Frontal cortex (tissue), 4 donors: ENCODE results near the gene ATG7. TPM values are rescaled to one million over a fixed set of nuclear protein-coding genes. Genes with fewer than 3 reads are reported as not detected.

ENCODE experiments used
- DNase-seq, 2 donors: peaks; one replicate each; pipeline ENCODE4 v3.0.0; 2012; ENCODE audit warnings: low spot score in 2 of 2
- FAIRE-seq: peaks from 2 replicates; lab custom pipeline; 2012; peaks lifted over from hg19 to GRCh38; lab: Jason Lieb, UNC
- total RNA-seq: library from RNA; depleted of rRNA; stranded (reverse); fragments of >200 nt; gene quantifications from one replicate; pipeline ENCODE4 v1.2.3, GENCODE V29; 2014
- donor health status: control.
- donor health status: control.
- donor health status: control.

Gene ATG7
- total RNA-seq, 1 donor from 2014 or later = 19.2 TPM

- FAIRE-seq (no peak), DNase-seq (no peak)
These were observed 269.4 kb downstream of the ATG7 start for GRCh38 chr3:11541321-11542303.

- no peak for DNase-seq
- no peak for FAIRE-seq
These were observed 270.4 kb downstream of the ATG7 start for GRCh38 chr3:11542551-11542950.

- no peak for DNase-seq
- FAIRE-seq = no peak
These were observed 271.1 kb downstream of the ATG7 start for GRCh38 chr3:11543141-11543947.

GRCh38 chr3:11543948-11544387 is 271.8 kb downstream of the ATG7 start:
- no peak for DNase-seq
- FAIRE-seq = no peak

- DNase-seq = no peak
- no peak for FAIRE-seq
These were observed 272.4 kb downstream of the ATG7 start for GRCh38 chr3:11544412-11545181.

- DNase-seq = no peak
- no peak for FAIRE-seq
These were observed 273.1 kb downstream of the ATG7 start for GRCh38 chr3:11545186-11545851.

GRCh38 chr3:11546657-11547302 is 274.6 kb downstream of the ATG7 start:
- no peak for DNase-seq
- no peak for FAIRE-seq

- FAIRE-seq = no peak
These were observed 275.3 kb downstream of the ATG7 start for GRCh38 chr3:11547498-11547897.

GRCh38 chr3:11548721-11549131 is 276.5 kb downstream of the ATG7 start:
- DNase-seq (no peak), FAIRE-seq (no peak)

More at GRCh38 chr3:11547498-11547897, 275.3 kb downstream of the ATG7 start:
- no peak for DNase-seq

GRCh38 chr3:11549580-11550140 is 277.5 kb downstream of the ATG7 start:
- no peak for FAIRE-seq
- no peak for DNase-seq

GRCh38 chr3:11551036-11551435 is 278.8 kb downstream of the ATG7 start:
- DNase-seq = no peak
- FAIRE-seq = no peak

- no peak for FAIRE-seq
- no peak for DNase-seq
These were observed 280.4 kb downstream of the ATG7 start for GRCh38 chr3:11552289-11553264.

- DNase-seq (no peak), FAIRE-seq (no peak)
These were observed 281.4 kb downstream of the ATG7 start for GRCh38 chr3:11553436-11554235.

GRCh38 chr3:11554236-11554610 is 282.0 kb downstream of the ATG7 start:
- no peak for DNase-seq
- no peak for FAIRE-seq

GRCh38 chr3:11554666-11555065 is 282.5 kb downstream of the ATG7 start:
- DNase-seq (no peak), FAIRE-seq (no peak)

GRCh38 chr3:11555211-11555782 is 283.1 kb downstream of the ATG7 start:
- no peak for FAIRE-seq
- no peak for DNase-seq
